Measurements from ENCODE around the gene MBD3.

GRCh38 chr19:1540365-1540925 is 52.2 kb downstream of the MBD3 start:
- TF ChIP-seq POLR2A (IDR thresholded peaks at IDR 0.05; ENCODE audit: low read depth, low read length) (no peak), POLR2AphosphoS5 (IDR thresholded peaks at IDR 0.05; ENCODE audit: low read depth, low read length) (no peak)

All from GM12892 (cell line).